Choroid plexus epithelial cell (primary cell): Measurements from ENCODE around the gene SCGB3A1.

Source experiments
- DNase-seq: peaks from one replicate; pipeline ENCODE4 v3.0.0-alpha.2; 2010; ENCODE audit warnings: low read depth
- H3K4me3 ChIP-seq: 2 replicates; pipeline ENCODE4 v1.5.1; 2011; ENCODE audit warnings: low read depth, mild to moderate bottlenecking, control low read depth, low read length, moderate library complexity
- TF ChIP-seq, protein P1 (sequence below): conservative IDR thresholded peaks from 2 replicates; pipeline ENCODE4 v1.5.1; 2011; ENCODE audit warnings: low read depth, mild to moderate bottlenecking, control low read depth, inconsistent platforms, low read length, moderate library complexity

The SCGB3A1 gene

DNA sequence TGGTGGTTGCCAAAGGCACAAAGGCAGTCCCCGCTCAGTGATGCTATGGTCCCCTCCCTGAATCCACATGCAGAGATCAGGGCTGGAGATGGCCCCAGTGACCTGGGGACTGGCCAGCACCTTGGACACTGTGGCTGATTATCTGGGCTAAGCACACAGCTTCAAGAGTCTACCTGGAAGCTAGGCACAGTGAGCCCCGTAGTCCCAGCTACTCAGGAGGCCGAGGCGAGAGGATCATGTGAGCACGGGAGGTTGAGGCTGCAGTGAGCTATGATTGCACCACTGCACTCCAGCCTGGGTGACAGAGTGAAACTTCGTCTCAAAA is 8.3 kb upstream of the SCGB3A1 start:
- TF ChIP-seq, protein P1, sequence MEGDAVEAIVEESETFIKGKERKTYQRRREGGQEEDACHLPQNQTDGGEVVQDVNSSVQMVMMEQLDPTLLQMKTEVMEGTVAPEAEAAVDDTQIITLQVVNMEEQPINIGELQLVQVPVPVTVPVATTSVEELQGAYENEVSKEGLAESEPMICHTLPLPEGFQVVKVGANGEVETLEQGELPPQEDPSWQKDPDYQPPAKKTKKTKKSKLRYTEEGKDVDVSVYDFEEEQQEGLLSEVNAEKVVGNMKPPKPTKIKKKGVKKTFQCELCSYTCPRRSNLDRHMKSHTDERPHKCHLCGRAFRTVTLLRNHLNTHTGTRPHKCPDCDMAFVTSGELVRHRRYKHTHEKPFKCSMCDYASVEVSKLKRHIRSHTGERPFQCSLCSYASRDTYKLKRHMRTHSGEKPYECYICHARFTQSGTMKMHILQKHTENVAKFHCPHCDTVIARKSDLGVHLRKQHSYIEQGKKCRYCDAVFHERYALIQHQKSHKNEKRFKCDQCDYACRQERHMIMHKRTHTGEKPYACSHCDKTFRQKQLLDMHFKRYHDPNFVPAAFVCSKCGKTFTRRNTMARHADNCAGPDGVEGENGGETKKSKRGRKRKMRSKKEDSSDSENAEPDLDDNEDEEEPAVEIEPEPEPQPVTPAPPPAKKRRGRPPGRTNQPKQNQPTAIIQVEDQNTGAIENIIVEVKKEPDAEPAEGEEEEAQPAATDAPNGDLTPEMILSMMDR: no peak
- DNase-seq: no peak
- no peak overlapping the region for H3K4me3 ChIP-seq

DNA sequence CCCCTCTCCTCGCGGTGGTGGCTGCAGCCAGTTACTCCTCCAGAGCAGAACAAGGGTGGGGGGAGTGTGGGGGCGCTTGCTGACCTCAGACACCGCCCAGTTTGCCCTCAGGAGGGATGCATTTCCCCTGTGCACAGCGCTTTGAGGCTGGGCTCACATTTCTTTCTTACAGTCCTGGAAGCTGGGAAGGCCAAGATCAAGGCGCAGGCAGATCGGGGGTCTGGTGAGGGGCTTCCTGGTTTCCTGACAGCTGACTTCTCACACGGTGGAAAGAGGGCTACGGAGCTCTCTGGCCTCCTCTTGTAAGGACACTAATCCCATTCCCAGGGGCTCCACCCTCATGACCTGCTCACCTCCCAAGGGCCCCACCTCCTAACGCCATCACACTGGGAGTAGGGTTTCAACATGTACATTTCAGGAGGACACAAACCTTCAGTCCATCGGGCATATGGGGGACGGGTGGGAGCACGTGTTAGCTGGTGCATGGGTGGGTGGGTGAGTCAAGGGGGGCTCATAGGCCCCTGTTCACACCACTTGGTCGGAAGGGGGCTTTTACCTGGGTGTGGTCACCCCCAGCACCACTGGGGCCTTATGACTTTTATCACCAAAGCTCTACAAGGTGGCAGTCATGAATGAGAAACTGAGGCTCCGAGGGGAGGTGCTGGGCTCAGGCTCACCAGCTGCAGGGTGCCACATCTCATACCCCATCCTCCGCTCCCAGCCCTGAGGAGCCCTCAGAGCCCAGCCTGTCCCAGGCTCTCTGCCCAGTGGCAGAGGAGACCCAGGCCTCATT is 7.7 kb upstream of the SCGB3A1 start:
- no peak overlapping the region for H3K4me3 ChIP-seq
- TF ChIP-seq, protein P1: no peak
- no peak for DNase-seq

DNA sequence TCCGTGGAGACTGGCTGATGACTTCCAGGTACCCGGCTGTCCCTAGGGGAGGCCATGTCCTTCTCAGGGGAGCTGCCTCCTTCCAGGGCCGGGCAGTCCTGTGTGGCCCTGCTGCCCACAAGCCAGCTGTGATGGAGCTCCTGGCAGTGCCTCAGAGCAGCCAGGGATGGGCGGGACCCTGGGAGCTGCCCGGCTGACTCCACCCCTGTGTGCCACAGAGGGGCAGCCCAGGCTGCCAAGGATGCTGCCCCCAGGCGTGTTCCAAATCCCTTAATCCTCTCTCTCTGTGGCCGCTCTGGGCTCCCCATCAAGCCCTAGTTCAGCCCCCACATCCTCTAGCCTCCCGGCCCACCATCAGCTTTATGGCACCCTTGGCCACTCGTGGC is 7.0 kb upstream of the SCGB3A1 start:
- DNase-seq: no peak
- TF ChIP-seq, protein P1: no peak
- no peak overlapping the region for H3K4me3 ChIP-seq

DNA sequence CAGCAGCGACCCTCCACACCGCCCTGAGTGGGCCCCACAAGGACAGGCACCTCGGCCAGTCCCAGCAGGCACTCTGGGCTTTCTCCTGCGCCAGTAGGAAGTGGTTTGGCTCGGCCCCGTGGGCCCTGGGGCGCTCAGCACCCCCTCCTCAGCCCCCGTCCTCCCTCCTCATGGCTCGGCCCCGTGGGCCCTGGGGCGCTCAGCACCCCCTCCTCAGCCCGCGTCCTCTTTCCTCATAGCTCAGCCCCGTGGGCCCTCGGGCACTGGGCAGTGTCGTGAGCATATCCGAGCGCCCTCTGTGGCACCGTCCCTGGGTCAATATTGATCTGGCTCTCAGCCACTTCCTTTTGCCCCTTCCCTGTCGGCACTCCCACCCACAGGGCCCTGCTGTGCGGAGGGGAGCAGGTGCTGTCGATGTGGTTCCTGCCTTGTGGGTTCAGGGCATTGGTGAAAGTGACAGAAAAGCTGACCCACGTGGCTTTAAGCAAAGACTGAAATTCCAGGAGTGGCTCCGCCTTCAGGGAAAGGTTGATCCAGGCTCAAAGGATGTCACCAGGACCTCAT is 5.5 kb upstream of the SCGB3A1 start:
- TF ChIP-seq, protein P1: no peak
- H3K4me3 ChIP-seq: no peak overlapping the region
- no peak for DNase-seq

DNA sequence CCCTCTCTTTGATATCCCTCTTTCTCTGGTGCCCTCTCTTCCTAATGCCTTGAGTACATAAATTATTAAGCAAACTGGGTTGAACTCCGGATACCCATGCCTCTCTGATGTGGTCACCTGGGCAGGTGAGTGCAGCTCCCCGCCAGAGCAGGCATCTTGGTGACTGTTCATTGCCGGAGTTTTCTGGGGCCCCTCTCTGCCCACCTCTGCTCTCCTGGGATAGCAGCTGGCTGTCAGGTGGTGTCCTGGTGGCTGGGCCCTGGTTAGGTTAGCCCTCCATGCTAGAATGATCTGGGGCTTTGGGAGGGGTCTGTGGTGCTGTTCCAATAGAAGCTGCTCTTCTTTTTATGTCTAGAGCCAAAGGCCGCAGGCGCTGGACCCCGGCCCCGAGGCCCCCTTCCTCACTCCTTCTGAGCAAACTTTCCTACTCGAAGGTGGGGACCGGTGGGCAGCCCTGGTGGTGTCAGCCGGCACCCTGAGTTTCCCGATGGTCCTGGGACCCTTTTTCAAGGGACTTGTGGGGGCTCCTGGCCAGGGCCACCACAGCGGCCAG is 4.9 kb upstream of the SCGB3A1 start:
- TF ChIP-seq, protein P1: no peak

DNA sequence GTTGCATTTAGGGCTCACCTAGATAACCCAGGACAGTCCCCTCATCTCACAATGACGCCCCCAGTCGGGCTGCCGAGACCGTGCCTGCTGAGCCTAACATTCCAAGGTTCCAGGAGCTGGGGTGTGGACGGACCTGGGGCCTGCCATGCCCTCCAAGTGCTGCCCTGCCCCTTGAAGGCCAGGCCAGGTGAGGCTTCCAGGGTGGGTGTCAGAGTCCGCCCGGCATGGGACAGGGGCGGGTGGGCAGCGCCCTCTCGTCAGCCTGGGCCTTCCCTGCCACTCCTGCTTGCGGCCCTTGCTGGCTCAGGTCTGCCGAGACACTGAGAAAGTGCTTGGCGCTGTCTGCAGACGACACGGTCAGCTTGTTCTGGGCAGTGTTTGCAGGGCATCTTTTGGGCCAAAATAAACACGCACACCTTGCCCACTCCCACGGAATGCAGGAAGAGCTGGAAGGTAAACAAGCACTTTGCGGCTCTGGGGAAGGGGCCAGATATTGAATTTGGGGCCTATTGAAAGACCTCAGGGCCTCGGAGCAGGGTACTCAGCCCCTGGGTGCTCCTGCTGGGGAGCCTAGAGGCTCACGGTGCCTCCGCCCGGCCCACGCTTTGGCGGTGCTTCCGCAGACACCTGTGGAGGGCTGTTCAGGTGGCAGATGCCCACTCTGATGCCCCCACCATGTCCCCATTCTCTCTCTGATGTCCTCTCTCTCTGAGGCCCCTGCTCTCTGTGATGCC is 4.2 kb upstream of the SCGB3A1 start:
- TF ChIP-seq, protein P1: no peak
- H3K4me3 ChIP-seq: no peak overlapping the region
- DNase-seq: no peak

More for the DNA sequence above, 4.9 kb upstream of the SCGB3A1 start:
- no peak for DNase-seq
- no peak overlapping the region for H3K4me3 ChIP-seq
